Activated CD4-positive, alpha-beta T cell treated with anti-CD3 and anti-CD28 coated beads, Interleukin-2, amount 10 ng/mL, durations not matched to agents 7 days and 5 days (primary cell): ENCODE results near the gene NID1. TPM values are rescaled to one million over a fixed set of nuclear protein-coding genes. Genes with fewer than 3 reads are reported as not detected.
"Not testable (repeated sequence)": the region's sequence is repeated elsewhere in the genome, so short reads cannot be mapped to it uniquely, and the experiment has no call there.

Source experiments
- CTCF ChIA-PET: fragments of 350-600 bp; sonication (Branson Sonifier 250); formaldehyde crosslinking; loops from one replicate; lab custom pipeline; 2021; ENCODE audit warnings: antibody characterized with exemption; lab: Charles Lee
- POLR2A ChIA-PET: fragments of 350-600 bp; sonication (Branson Sonifier 250); formaldehyde crosslinking; loops from one replicate; lab custom pipeline; 2021; ENCODE audit warnings: antibody characterized with exemption; lab: Charles Lee
- DNase-seq: peaks from one replicate; pipeline ENCODE4 v3.0.0-alpha.2; 2020
- H3K27ac Mint-ChIP-seq: one replicate; pipeline ENCODE4 v1.8.0; 2021; ENCODE audit warnings: mild to moderate bottlenecking, moderate library complexity, mixed read lengths
- H3K27me3 Mint-ChIP-seq: one replicate; pipeline ENCODE4 v1.8.0; 2021; ENCODE audit warnings: mixed read lengths
- H3K36me3 Mint-ChIP-seq: one replicate; pipeline ENCODE4 v1.8.0; 2021; ENCODE audit warnings: low read depth, mixed read lengths
- H3K4me1 Mint-ChIP-seq: one replicate; pipeline ENCODE4 v1.8.0; 2021; ENCODE audit warnings: mixed read lengths
- H3K4me3 Mint-ChIP-seq: one replicate; pipeline ENCODE4 v1.8.0; 2021; ENCODE audit warnings: mild to moderate bottlenecking, moderate library complexity, mixed read lengths
- H3K9me3 Mint-ChIP-seq: one replicate; pipeline ENCODE4 v1.8.0; 2021; ENCODE audit warnings: mixed read lengths
- total RNA-seq, 2 experiments: library from RNA; stranded (reverse); gene quantifications; one replicate each; pipeline ENCODE4 v1.2.3, GENCODE V29; 2021

NID1 gene
- total RNA-seq, 2 experiments from 2014 or later: 0.08 TPM; not detected in 1

- Mint-ChIP-seq H3K27me3 (no peaks in the 10 kb centered on the region), H3K36me3 (no peaks in the 10 kb centered on the region), H3K9me3 (no peaks in the 10 kb centered on the region), H3K4me1 (peaks cover 2% of the 10 kb centered on the region), H3K4me3 (no peak overlapping the region), H3K27ac (no peak overlapping the region)
- POLR2A ChIA-PET: no interaction called here
- no peak for DNase-seq
- CTCF ChIA-PET: no interaction called here
Measured at GRCh38 chr1:236009191-236009590, 55.7 kb downstream of the NID1 start.

GRCh38 chr1:236007781-236008180 lies 57.1 kb downstream of the NID1 start:
- H3K4me3 Mint-ChIP-seq: no peak overlapping the region
- H3K27me3 Mint-ChIP-seq: no peaks in the 10 kb centered on the region
- no peaks in the 10 kb centered on the region for H3K36me3 Mint-ChIP-seq
- no peak overlapping the region for H3K27ac Mint-ChIP-seq
- CTCF ChIA-PET: interaction anchor here (0.6 kb wide), 1 partner anchor 124 kb away, joined by 4 read pairs; no protein-coding TSS in a partner anchor
- no peak for DNase-seq
- no peaks in the 10 kb centered on the region for H3K9me3 Mint-ChIP-seq
- peaks cover 14% of the 10 kb centered on the region for H3K4me1 Mint-ChIP-seq
- POLR2A ChIA-PET: no interaction called here

DNA sequence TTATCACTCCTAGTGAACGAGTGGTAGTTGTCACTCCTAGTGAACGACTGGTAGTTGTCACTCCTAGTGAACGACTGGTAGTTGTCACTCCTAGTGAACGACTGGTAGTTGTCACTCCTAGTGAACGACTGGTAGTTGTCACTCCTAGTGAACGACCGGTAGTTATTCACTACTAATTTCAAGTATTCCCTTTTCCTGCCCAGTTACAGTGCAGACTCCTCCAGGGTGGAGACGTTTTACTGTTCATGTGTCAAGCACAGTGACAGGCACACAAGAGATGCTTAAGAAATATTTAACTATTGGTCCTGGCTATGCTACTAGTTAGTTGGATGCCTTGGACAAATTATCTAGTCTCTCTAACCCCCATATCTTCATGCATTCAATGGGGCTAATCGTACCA lies 61.8 kb downstream of the NID1 start:
- DNase-seq, H3K36me3 Mint-ChIP-seq, H3K27ac Mint-ChIP-seq, H3K9me3 Mint-ChIP-seq, H3K4me3 Mint-ChIP-seq, H3K27me3 Mint-ChIP-seq, POLR2A ChIA-PET: not testable (repeated sequence)
- CTCF ChIA-PET: interaction anchor here (1.4 kb wide), 1 partner anchor 15 kb away, joined by 6 read pairs; no protein-coding TSS in a partner anchor
- peaks cover 57% of the 10 kb centered on the region for H3K4me1 Mint-ChIP-seq

GRCh38 chr1:236002572-236002971 lies 62.3 kb downstream of the NID1 start:
- CTCF ChIA-PET: no interaction called here
- H3K9me3 Mint-ChIP-seq: peaks cover 3% of the 10 kb centered on the region
- H3K27ac Mint-ChIP-seq: peak overlapping the region; percentile 61
- no peaks in the 10 kb centered on the region for H3K27me3 Mint-ChIP-seq
- POLR2A ChIA-PET: no interaction called here
- H3K4me3 Mint-ChIP-seq: no peak overlapping the region
- DNase-seq: no peak
- peaks cover 4% of the 10 kb centered on the region for H3K36me3 Mint-ChIP-seq
- peaks cover 62% of the 10 kb centered on the region for H3K4me1 Mint-ChIP-seq

- H3K27me3 Mint-ChIP-seq: no peaks in the 10 kb centered on the region
- CTCF ChIA-PET: interaction anchor here (0.9 to 1.6 kb wide), 3 partner anchors 10 to 30 kb away, joined by 3 to 5 read pairs (median 4); no protein-coding TSS in a partner anchor
- peaks cover 3% of the 10 kb centered on the region for H3K9me3 Mint-ChIP-seq
- H3K4me3 Mint-ChIP-seq: no peak overlapping the region
- peak overlapping the region; percentile 61 for H3K27ac Mint-ChIP-seq
- peaks cover 4% of the 10 kb centered on the region for H3K36me3 Mint-ChIP-seq
- POLR2A ChIA-PET: no interaction called here
- H3K4me1 Mint-ChIP-seq: peaks cover 66% of the 10 kb centered on the region
- DNase-seq: no peak
Measured at GRCh38 chr1:236002025-236002390, 62.9 kb downstream of the NID1 start.

- CTCF ChIA-PET: interaction anchor here (0.7 to 1.6 kb wide), 4 partner anchors 9 to 89 kb away, joined by 3 to 5 read pairs (median 4); no protein-coding TSS in a partner anchor
Measured at GRCh38 chr1:236000781-236001180, 64.1 kb downstream of the NID1 start.

GRCh38 chr1:235999259-235999925 lies 65.5 kb downstream of the NID1 start:
- ChIA-PET POLR2A (interaction anchor here (0.7 kb wide), 1 partner anchor 28 kb away, joined by 3 read pairs; no protein-coding TSS in a partner anchor), CTCF (interaction anchor here (0.7 to 1.9 kb wide), 7 partner anchors 12 to 220 kb away, joined by 3 to 9 read pairs (median 4); no protein-coding TSS in a partner anchor)
- H3K4me1 Mint-ChIP-seq: peaks cover 79% of the 10 kb centered on the region
- H3K36me3 Mint-ChIP-seq: peaks cover 4% of the 10 kb centered on the region
- DNase-seq: peak; percentile 72
- H3K9me3 Mint-ChIP-seq: peaks cover 3% of the 10 kb centered on the region
- H3K27me3 Mint-ChIP-seq: no peaks in the 10 kb centered on the region
- H3K4me3 Mint-ChIP-seq: peak overlapping the region; percentile 22
- peak overlapping the region; percentile 95 for H3K27ac Mint-ChIP-seq

More at GRCh38 chr1:236000781-236001180, 64.1 kb downstream of the NID1 start:
- H3K36me3 Mint-ChIP-seq: peaks cover 4% of the 10 kb centered on the region
- H3K27ac Mint-ChIP-seq: peak overlapping the region; percentile 95
- no peak overlapping the region for H3K4me3 Mint-ChIP-seq
- H3K4me1 Mint-ChIP-seq: peaks cover 74% of the 10 kb centered on the region
- no peak for DNase-seq
- POLR2A ChIA-PET: no interaction called here
- H3K27me3 Mint-ChIP-seq: no peaks in the 10 kb centered on the region
- peaks cover 3% of the 10 kb centered on the region for H3K9me3 Mint-ChIP-seq

DNA sequence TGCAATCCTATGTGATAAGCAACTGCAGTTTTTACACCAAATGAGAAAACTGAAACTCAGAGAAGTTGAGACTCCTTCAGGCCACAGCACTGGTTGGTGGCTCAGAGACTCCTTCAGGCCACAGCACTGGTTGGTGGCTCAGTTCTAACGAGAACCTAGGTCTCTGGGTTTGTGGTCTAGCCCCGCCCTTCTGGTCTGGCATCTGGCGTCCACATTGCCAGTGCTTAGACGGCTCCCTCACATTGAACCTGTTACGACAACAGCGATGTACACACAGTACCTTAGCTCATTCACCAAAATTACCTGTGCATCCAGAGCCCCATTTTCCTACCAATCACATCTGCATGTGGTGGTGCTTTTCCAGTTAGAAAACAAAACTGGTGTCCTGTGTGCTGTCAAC lies 66.1 kb downstream of the NID1 start:
- H3K36me3 Mint-ChIP-seq: peaks cover 4% of the 10 kb centered on the region
- peak overlapping the region; percentile 5 for H3K4me3 Mint-ChIP-seq
- DNase-seq: peak; percentile 67
- no peaks in the 10 kb centered on the region for H3K27me3 Mint-ChIP-seq
- ChIA-PET CTCF (interaction anchor here (0.7 to 1.9 kb wide), 8 partner anchors 10 to 221 kb away, joined by 3 to 9 read pairs (median 4); no protein-coding TSS in a partner anchor), POLR2A (interaction anchor here (0.7 kb wide), 1 partner anchor 27 kb away, joined by 3 read pairs; no protein-coding TSS in a partner anchor)
- peaks cover 3% of the 10 kb centered on the region for H3K9me3 Mint-ChIP-seq
- peak overlapping the region; percentile 95 for H3K27ac Mint-ChIP-seq
- H3K4me1 Mint-ChIP-seq: peaks cover 74% of the 10 kb centered on the region

- H3K4me3 Mint-ChIP-seq: no peak overlapping the region
Measured at GRCh38 chr1:235997931-235998330, 67.0 kb downstream of the NID1 start.

GRCh38 chr1:235997049-235997448 lies 67.8 kb downstream of the NID1 start:
- DNase-seq: no peak
- H3K27me3 Mint-ChIP-seq: no peaks in the 10 kb centered on the region
- ChIA-PET CTCF (interaction anchor here (1.4 kb wide), 1 partner anchor 13 kb away, joined by 6 read pairs; no protein-coding TSS in a partner anchor), POLR2A (no interaction called here)
- peaks cover 4% of the 10 kb centered on the region for H3K36me3 Mint-ChIP-seq
- peaks cover 60% of the 10 kb centered on the region for H3K4me1 Mint-ChIP-seq
- H3K9me3 Mint-ChIP-seq: peaks cover 3% of the 10 kb centered on the region
- H3K4me3 Mint-ChIP-seq: no peak overlapping the region
- H3K27ac Mint-ChIP-seq: no peak overlapping the region

More at GRCh38 chr1:235997931-235998330, 67.0 kb downstream of the NID1 start:
- Mint-ChIP-seq H3K36me3 (peaks cover 4% of the 10 kb centered on the region), H3K27me3 (no peaks in the 10 kb centered on the region), H3K27ac (peak overlapping the region; percentile 95), H3K9me3 (peaks cover 3% of the 10 kb centered on the region), H3K4me1 (peaks cover 66% of the 10 kb centered on the region)
- POLR2A ChIA-PET: no interaction called here
- CTCF ChIA-PET: interaction anchor here (0.7 to 1.6 kb wide), 3 partner anchors 9 to 214 kb away, joined by 3 read pairs; no protein-coding TSS in a partner anchor
- DNase-seq: no peak

DNA sequence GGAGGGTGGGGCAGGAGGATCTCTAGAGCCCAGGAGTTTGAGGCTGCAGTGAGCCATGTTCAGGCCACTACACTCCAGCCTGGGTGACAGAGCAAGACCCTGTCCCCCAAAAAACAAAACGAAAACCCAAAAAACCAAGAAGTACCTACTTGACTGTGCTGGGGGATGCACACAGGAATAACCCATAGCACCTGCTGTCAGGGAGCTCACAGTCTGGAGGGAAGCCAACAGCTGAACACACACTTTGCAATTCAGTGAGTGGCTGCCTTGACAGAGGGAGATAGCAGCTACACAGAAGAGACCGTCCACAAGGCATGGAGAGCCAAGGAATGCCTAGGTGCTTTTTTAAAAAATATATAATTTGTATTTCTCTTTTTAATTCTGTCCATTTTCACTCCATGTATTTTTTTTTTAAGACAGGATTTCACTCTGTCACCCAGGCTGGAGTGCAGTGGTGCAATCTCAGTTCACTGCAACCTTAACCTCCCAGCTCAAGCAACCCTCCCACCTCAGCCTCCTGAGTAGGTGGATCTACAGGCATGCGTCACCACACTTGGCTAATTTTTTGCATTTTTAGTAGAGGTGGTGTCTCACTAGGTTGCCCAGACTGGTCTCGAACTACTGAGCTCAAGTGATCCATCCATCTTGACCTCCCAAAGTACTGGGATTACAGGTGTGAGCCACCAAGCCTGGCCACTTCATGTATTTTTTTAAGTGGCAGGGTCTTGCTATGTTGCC lies 68.7 kb downstream of the NID1 start:
- Mint-ChIP-seq H3K4me3 (no peak overlapping the region), H3K27ac (no peak overlapping the region), H3K36me3 (peaks cover 4% of the 10 kb centered on the region), H3K27me3 (no peaks in the 10 kb centered on the region), H3K9me3 (peaks cover 3% of the 10 kb centered on the region), H3K4me1 (peaks cover 52% of the 10 kb centered on the region)
- ChIA-PET POLR2A (no interaction called here), CTCF (interaction anchor here (0.5 to 2.3 kb wide), 6 partner anchors 9 to 492 kb away, joined by 3 to 11 read pairs (median 5); partner anchors contain the start of gene B3GALNT2)
- no peak for DNase-seq

DNA sequence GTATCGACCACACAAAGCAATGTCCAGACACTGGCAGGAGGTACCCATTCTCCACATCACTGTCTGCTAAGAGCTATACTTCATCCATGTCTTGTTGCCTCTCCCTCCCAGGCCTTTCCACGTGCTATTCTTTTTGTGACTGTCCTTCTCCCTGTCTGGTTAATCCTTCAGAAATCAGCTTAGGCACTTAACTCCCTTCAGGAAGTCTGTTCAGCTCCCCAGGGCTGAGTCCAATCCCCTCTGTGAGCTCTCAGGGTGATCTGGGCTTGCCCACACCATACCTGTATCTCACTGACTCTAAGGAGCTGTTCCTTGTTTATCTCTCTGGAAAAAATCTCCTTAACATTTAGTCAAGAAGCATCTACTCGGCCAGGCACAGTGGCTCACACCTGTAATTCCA lies 69.4 kb downstream of the NID1 start:
- Mint-ChIP-seq H3K4me1 (peaks cover 47% of the 10 kb centered on the region), H3K4me3 (no peak overlapping the region), H3K9me3 (peaks cover 4% of the 10 kb centered on the region), H3K27ac (peak overlapping the region; percentile 34), H3K27me3 (no peaks in the 10 kb centered on the region), H3K36me3 (peaks cover 4% of the 10 kb centered on the region)
- no peak for DNase-seq
- ChIA-PET POLR2A (no interaction called here), CTCF (interaction anchor here (1.4 to 2.3 kb wide), 4 partner anchors 12 to 491 kb away, joined by 4 to 11 read pairs (median 6); partner anchors contain the start of gene B3GALNT2)
